HG03558 (cell line): ENCODE measurements around the gene MAP7D3.
A peak's percentile ranks its signal among the peaks of the same experiment; 100 is the strongest.
"Not testable (repeated sequence)": the region's sequence is repeated elsewhere in the genome, so short reads cannot be mapped to it uniquely, and the experiment has no call there.

Experiments used
- ATAC-seq: cut with Tn5 transposase; IDR thresholded peaks from one replicate; pipeline ENCODE4 v1.9.1; 2021; ENCODE audit warnings: moderate number of reproducible peaks; ENCODE audit not compliant: unreplicated experiment; ENCODE audit errors: extremely low read depth

Gene MAP7D3

GRCh38 chrX:136251041-136251991 lies at the start of gene MAP7D3:
Gene MAP7D3 (minus strand): TSS chrX:136251400. CDS start chrX:136251358, 42 bp downstream.
- peak; percentile 60 for ATAC-seq

- not testable (repeated sequence) for ATAC-seq
These were observed 49.5 kb upstream of the MAP7D3 start, which contains the start of gene ADGRG4 for GRCh38 chrX:136300721-136301120. Gene ADGRG4 (plus strand): TSS chrX:136300963. CDS start chrX:136308778, 7,815 bp downstream.

- no peak for ATAC-seq
These were observed 44.2 kb upstream of the MAP7D3 start for GRCh38 chrX:136295380-136295779.

- ATAC-seq: no peak
These were observed 41.5 kb upstream of the MAP7D3 start for GRCh38 chrX:136292656-136293055.

- ATAC-seq: no peak
These were observed 40.6 kb upstream of the MAP7D3 start for GRCh38 chrX:136291824-136292223.

- ATAC-seq: not testable (repeated sequence)
These were observed 35.2 kb upstream of the MAP7D3 start for GRCh38 chrX:136286375-136286774.

GRCh38 chrX:136275553-136275952 lies 24.4 kb upstream of the MAP7D3 start:
- ATAC-seq: no peak

GRCh38 chrX:136273986-136274385 lies 22.8 kb upstream of the MAP7D3 start:
- no peak for ATAC-seq

GRCh38 chrX:136272325-136272724 lies 21.1 kb upstream of the MAP7D3 start:
- ATAC-seq: no peak

- peak; percentile 32 for ATAC-seq
These were observed 20.1 kb upstream of the MAP7D3 start for GRCh38 chrX:136271300-136271699.

- no peak for ATAC-seq
These were observed 18.7 kb upstream of the MAP7D3 start for GRCh38 chrX:136269921-136270320.

- no peak for ATAC-seq
These were observed 17.1 kb upstream of the MAP7D3 start for GRCh38 chrX:136268051-136269048.

- ATAC-seq: no peak
These were observed 15.6 kb upstream of the MAP7D3 start for GRCh38 chrX:136266828-136267227.

GRCh38 chrX:136262812-136263315 lies 11.7 kb upstream of the MAP7D3 start:
- no peak for ATAC-seq

GRCh38 chrX:136262243-136262642 lies 11.0 kb upstream of the MAP7D3 start:
- ATAC-seq: no peak

GRCh38 chrX:136261321-136261720 lies 10.1 kb upstream of the MAP7D3 start:
- ATAC-seq: no peak

GRCh38 chrX:136260776-136261175 lies 9.6 kb upstream of the MAP7D3 start:
- no peak for ATAC-seq

GRCh38 chrX:136259543-136259942 lies 8.3 kb upstream of the MAP7D3 start:
- no peak for ATAC-seq

- no peak for ATAC-seq
These were observed 7.8 kb upstream of the MAP7D3 start for GRCh38 chrX:136258951-136259350.

- ATAC-seq: no peak
These were observed 4.8 kb upstream of the MAP7D3 start for GRCh38 chrX:136256026-136256425.
